Measurements from ENCODE around the gene ZNF134.

Gene ZNF134

GRCh38 chr19:57583104-57583520 lies 30.9 kb upstream of the ZNF134 start:
- DNase-seq (ENCODE audit: low spot score) = no peak
- in situ Hi-C loops (cut with MboI; ENCODE audit: low sequenced_read_pairs, unreplicated experiment) = no loop called here
- no peak for TF ChIP-seq CTCF (IDR thresholded peaks at IDR 0.05; ENCODE audit: borderline replicate concordance, control extremely low read depth, extremely low read depth, insufficient read depth, missing control alignments)

GRCh38 chr19:57583521-57584416 lies 30.3 kb upstream of the ZNF134 start, which contains the start of gene ZIK1:
TSS of gene ZIK1 (plus strand) at chr19:57584145. CDS start at chr19:57584357, 212 bp downstream.
- in situ Hi-C loops (cut with MboI; ENCODE audit: low sequenced_read_pairs, unreplicated experiment) = no loop called here
- DNase-seq (ENCODE audit: low spot score) = peak; percentile 95
- no peak for TF ChIP-seq CTCF (IDR thresholded peaks at IDR 0.05; ENCODE audit: borderline replicate concordance, control extremely low read depth, extremely low read depth, insufficient read depth, missing control alignments)

GRCh38 chr19:57587529-57587928 lies 26.5 kb upstream of the ZNF134 start:
- DNase-seq (ENCODE audit: low spot score) = no peak
- in situ Hi-C loops (cut with MboI; ENCODE audit: low sequenced_read_pairs, unreplicated experiment) = no loop called here
- TF ChIP-seq CTCF (IDR thresholded peaks at IDR 0.05; ENCODE audit: borderline replicate concordance, control extremely low read depth, extremely low read depth, insufficient read depth, missing control alignments) = no peak

GRCh38 chr19:57599377-57599760 lies 14.7 kb upstream of the ZNF134 start:
- in situ Hi-C loops (cut with MboI; ENCODE audit: low sequenced_read_pairs, unreplicated experiment) = no loop called here
- no peak for TF ChIP-seq CTCF (IDR thresholded peaks at IDR 0.05; ENCODE audit: borderline replicate concordance, control extremely low read depth, extremely low read depth, insufficient read depth, missing control alignments)
- DNase-seq (ENCODE audit: low spot score) = no peak

- DNase-seq (ENCODE audit: low spot score) = peak; percentile 93
- in situ Hi-C loops (cut with MboI; ENCODE audit: low sequenced_read_pairs, unreplicated experiment) = no loop called here
Measured at GRCh38 chr19:57599761-57600383, 14.2 kb upstream of the ZNF134 start, which contains the start of gene ZNF530. TSS of gene ZNF530 (plus strand) at chr19:57599885. CDS start at chr19:57604346, 4,461 bp downstream.

More at GRCh38 chr19:57599761-57600383, 14.2 kb upstream of the ZNF134 start, which contains the start of gene ZNF530:
- no peak for TF ChIP-seq CTCF (IDR thresholded peaks at IDR 0.05; ENCODE audit: borderline replicate concordance, control extremely low read depth, extremely low read depth, insufficient read depth, missing control alignments)
